IMR-90 (cell line): ENCODE measurements around the gene ATP8B3. TPM values are rescaled to one million over a fixed set of nuclear protein-coding genes. Genes with fewer than 3 reads are reported as not detected.

ENCODE experiments used
- ATAC-seq: fragments of 200-7000 bp; cut with Tn5 transposase; 2 replicates; pipeline ENCODE4 v1.9.1; 2020; ENCODE audit warnings: low read depth, mild to moderate bottlenecking, moderate library complexity
- BruUV-seq: library from RNA; stranded (reverse); fragments of 400-500 nt; replicated peaks from 2 replicates; lab custom pipeline; 2021; lab: Mats Ljungman, UMichigan
- CTCF ChIA-PET: fragments of 300-600 bp; formaldehyde crosslinking; extraction: SDS; loops from one replicate; lab custom pipeline; 2021; ENCODE audit warnings: antibody characterized with exemption; lab: Yijun Ruan, JAX
- POLR2A ChIA-PET: fragments of 300-600 bp; sonication (Branson Sonifier 250); formaldehyde crosslinking; loops from one replicate; lab custom pipeline; 2022; ENCODE audit warnings: antibody characterized with exemption; ENCODE audit not compliant: unreplicated experiment; lab: Charles Lee
- DNase-seq: peaks from one replicate; pipeline ENCODE4 v3.0.0; 2013
- H2AFZ ChIP-seq: replicated peaks from 2 replicates; pipeline ENCODE3; 2013; ENCODE audit warnings: low read length, mild to moderate bottlenecking; ENCODE audit not compliant: poor library complexity
- H2AK5ac ChIP-seq: 2 replicates; pipeline ENCODE4 v1.6.1; 2013; ENCODE audit warnings: low read depth, low read length, inconsistent platforms
- H2AK9ac ChIP-seq: replicated peaks from 2 replicates; pipeline ENCODE3; 2013; ENCODE audit warnings: mild to moderate bottlenecking, low read depth, low read length, moderate library complexity; ENCODE audit not compliant: poor library complexity
- H2BK120ac ChIP-seq: 2 replicates; pipeline ENCODE4 v1.6.1; 2013; ENCODE audit warnings: low read depth, low read length, inconsistent platforms
- H2BK15ac ChIP-seq: 3 replicates; pipeline ENCODE4 v1.6.1; 2013; ENCODE audit warnings: low read depth, low read length, inconsistent platforms
- H2BK20ac ChIP-seq: 2 replicates; pipeline ENCODE4 v1.6.1; 2013; ENCODE audit warnings: low read depth, mild to moderate bottlenecking, inconsistent platforms, low read length, moderate library complexity
- H2BK5ac ChIP-seq: 2 replicates; pipeline ENCODE4 v1.6.1; 2013; ENCODE audit warnings: mild to moderate bottlenecking, low read depth, low read length, inconsistent platforms; ENCODE audit not compliant: poor library complexity, severe bottlenecking
- H3K14ac ChIP-seq: replicated peaks from 2 replicates; pipeline ENCODE4 v1.6.1; 2013; ENCODE audit warnings: low read depth, low read length, inconsistent platforms
- H3K18ac ChIP-seq: 2 replicates; pipeline ENCODE4 v1.6.1; 2013; ENCODE audit warnings: low read depth, low read length, control low read depth
- H3K23ac ChIP-seq: 2 replicates; pipeline ENCODE4 v1.6.1; 2013; ENCODE audit warnings: low read depth, low read length, inconsistent platforms
- H3K27ac ChIP-seq: 2 replicates; pipeline ENCODE4 v1.5.1; 2013; ENCODE audit warnings: mild to moderate bottlenecking, control low read depth, low read length; ENCODE audit not compliant: insufficient read depth
- H3K27me3 ChIP-seq: 2 replicates; pipeline ENCODE4 v1.6.1; 2013; ENCODE audit warnings: low read length; ENCODE audit not compliant: control insufficient read depth, insufficient read depth
- H3K36me3 ChIP-seq: 2 replicates; pipeline ENCODE4 v1.6.1; 2013; ENCODE audit warnings: low read length, mixed read lengths; ENCODE audit not compliant: control insufficient read depth, insufficient read depth
- H3K4ac ChIP-seq: 2 replicates; pipeline ENCODE4 v1.6.1; 2013; ENCODE audit warnings: low read depth, low read length, inconsistent platforms
- H3K4me1 ChIP-seq: 2 replicates; pipeline ENCODE4 v1.6.1; 2013; ENCODE audit warnings: low read length, mixed read lengths; ENCODE audit not compliant: control insufficient read depth, insufficient read depth
- H3K4me2 ChIP-seq: 2 replicates; pipeline ENCODE4 v1.6.1; 2013; ENCODE audit warnings: low read depth, mild to moderate bottlenecking, control low read depth, low read length, moderate library complexity
- H3K4me3 ChIP-seq: 2 replicates; pipeline ENCODE4 v1.5.1; 2013; ENCODE audit warnings: low read depth, mild to moderate bottlenecking, control low read depth, low read length, moderate library complexity; ENCODE audit not compliant: insufficient read depth
- H3K56ac ChIP-seq: 2 replicates; pipeline ENCODE4 v1.6.1; 2013; ENCODE audit warnings: low read length, inconsistent platforms; ENCODE audit not compliant: insufficient read depth; ENCODE audit errors: extremely low read depth
- H3K79me1 ChIP-seq, 2 experiments: 2 replicates each; pipeline ENCODE4 v1.6.1; 2013; ENCODE audit warnings: low read length in 2 of 2, inconsistent platforms in 1 of 2, low read depth in 1 of 2
- H3K9ac ChIP-seq: 2 replicates; pipeline ENCODE4 v1.6.1; 2013; ENCODE audit warnings: low read depth, low read length, control low read depth
- H3K9me1 ChIP-seq: 2 replicates; pipeline ENCODE4 v1.6.1; 2013; ENCODE audit warnings: low read length, inconsistent platforms; ENCODE audit not compliant: insufficient read depth
- H3K9me3 ChIP-seq: 2 replicates; pipeline ENCODE4 v1.6.1; 2013; ENCODE audit warnings: low read length; ENCODE audit not compliant: control insufficient read depth, insufficient read depth
- H4K20me1 ChIP-seq: 2 replicates; pipeline ENCODE4 v1.6.1; 2013; ENCODE audit warnings: low read length, inconsistent platforms; ENCODE audit not compliant: insufficient read depth
- H4K5ac ChIP-seq: 2 replicates; pipeline ENCODE4 v1.6.1; 2013; ENCODE audit warnings: mild to moderate bottlenecking, low read depth, low read length, control low read depth
- H4K8ac ChIP-seq, 2 experiments: 2 replicates each; pipeline ENCODE4 v1.6.1; 2013; ENCODE audit warnings: low read depth in 2 of 2, low read length in 2 of 2, control low read depth in 1 of 2, inconsistent platforms in 1 of 2
- H4K91ac ChIP-seq: 2 replicates; pipeline ENCODE4 v1.6.1; 2013; ENCODE audit warnings: low read depth, low read length, inconsistent platforms; ENCODE audit not compliant: insufficient read depth
- MAZ ChIP-seq: IDR thresholded peaks from 2 replicates; pipeline ENCODE4 v1.6.1; 2012; ENCODE audit warnings: low read depth, mild to moderate bottlenecking, low read length, improper control_type of control experiment, moderate library complexity, borderline replicate concordance
- RFX5 ChIP-seq: IDR thresholded peaks from 2 replicates; pipeline ENCODE4 v1.8.0; 2012; ENCODE audit warnings: low read depth, mild to moderate bottlenecking, low read length, moderate library complexity
- SMC3 ChIP-seq: fragments of 150-350 bp; IDR thresholded peaks from 2 replicates; pipeline ENCODE4 v1.6.1; 2016; ENCODE audit warnings: low read depth, mild to moderate bottlenecking, antibody characterized with exemption, low read length, moderate library complexity
- WGBS, 2 experiments: methylation state at CpG; one replicate each; pipeline versions ENCODE4 v1.1.5 to v1.1.7; 2013; ENCODE audit warnings: missing lambda C conversion rate in 2 of 2; ENCODE audit not compliant: insufficient read length in 1 of 2; ENCODE audit errors: extremely low coverage in 2 of 2; 5-methylcytosine and 5-hydroxymethylcytosine counted together
- dilution Hi-C: fragments of 300-500 bp; cut with HindIII; formaldehyde crosslinking; loops from one replicate; pipeline ENCODE4 v1.14.3; 2018; ENCODE audit warnings: low sequenced_read_pairs; ENCODE audit not compliant: unreplicated experiment
- in situ Hi-C: fragments of 300-500 bp; cut with MboI; formaldehyde crosslinking; loops from 3 replicates; pipeline ENCODE4 v1.14.3; 2019; ENCODE audit warnings: low sequenced_read_pairs, inconsistent platforms, mixed read lengths
- intact Hi-C: fragments of 100-400 bp; cut with micrococcal nuclease; formaldehyde crosslinking; loops from 2 replicates; pipeline ENCODE4 v1.10.0; 2022
- polyA plus RNA-seq, 3 experiments: library from polyadenylated mRNA; depleted of rRNA; stranded (reverse); fragments of >200 nt; gene quantifications; 2 replicates each; pipeline ENCODE4 v1.2.3, GENCODE V29; 2012; ENCODE audit warnings: low replicate concordance in 1 of 3
- total RNA-seq: library from RNA; depleted of rRNA; stranded (reverse); fragments of >200 nt; gene quantifications from 2 replicates; pipeline ENCODE4 v1.2.3, GENCODE V29; 2012
- TF ChIP-seq, protein P1 (sequence below): fragments of 150-350 bp; IDR thresholded peaks from 2 replicates; pipeline ENCODE4 v1.6.1; 2017; ENCODE audit warnings: mild to moderate bottlenecking, antibody characterized with exemption, low read length, low read depth
- TF ChIP-seq, protein P2 (sequence below): fragments of 150-350 bp; IDR thresholded peaks from 2 replicates; pipeline ENCODE4 v1.6.1; 2016; ENCODE audit warnings: low read depth, mild to moderate bottlenecking, low read length, moderate library complexity, borderline replicate concordance

The ATP8B3 gene
- total and polyA plus RNA-seq, 2 of the 4 experiments (the other 2 are of a cell fraction) = 1.6 to 8.1 TPM

DNA sequence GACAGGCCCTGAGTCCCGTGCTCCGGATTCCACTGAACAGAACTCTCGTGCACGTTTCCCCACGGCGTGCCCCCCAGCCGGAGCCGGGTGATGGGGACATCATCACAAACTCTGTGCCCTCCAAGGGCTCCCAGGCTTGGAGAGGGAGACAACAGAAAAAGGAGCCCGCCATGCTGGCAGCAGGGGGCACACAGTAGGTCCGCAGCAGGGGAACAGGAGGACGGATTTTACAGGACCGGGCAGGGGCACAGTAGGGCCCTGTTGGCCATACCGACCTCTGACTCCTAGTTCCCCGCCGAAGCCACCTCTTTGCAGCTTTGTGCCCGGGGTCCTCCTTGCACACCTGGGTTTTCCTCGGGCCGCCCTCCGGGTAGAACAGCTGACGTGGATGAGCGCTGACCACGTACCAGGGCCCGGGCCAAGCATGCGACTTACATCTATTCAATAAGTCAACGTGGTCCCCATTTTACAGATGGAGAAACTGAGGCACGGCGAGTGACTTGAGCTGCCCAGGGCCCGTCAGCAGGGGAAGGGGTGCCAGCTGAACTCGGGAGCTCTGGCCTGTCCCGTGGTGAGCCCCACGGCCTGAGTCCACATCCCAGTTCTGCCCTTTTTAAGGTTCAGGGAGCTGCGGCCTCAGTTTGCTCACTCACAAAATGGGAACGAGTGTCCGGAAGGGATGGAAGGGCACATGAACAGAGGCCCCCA lies 68.9 kb downstream of the ATP8B3 start:
- no peak overlapping the region for H2AK9ac ChIP-seq
- no peak overlapping the region for H2AK5ac ChIP-seq
- no peak overlapping the region for H2BK120ac ChIP-seq
- BruUV-seq = no TSS peak
- H4K91ac ChIP-seq = no peak overlapping the region
- no peak overlapping the region for H3K4me2 ChIP-seq
- peaks cover 6% of the 10 kb centered on the region for H4K20me1 ChIP-seq
- no peak overlapping the region for H2AFZ ChIP-seq
- H4K8ac ChIP-seq = no peak overlapping the region
- no peaks in the 10 kb centered on the region for H3K79me1 ChIP-seq
- H3K36me3 ChIP-seq = no peaks in the 10 kb centered on the region
- H3K9me1 ChIP-seq = peaks cover 6% of the 10 kb centered on the region
- H4K5ac ChIP-seq = no peak overlapping the region
- peaks cover 10% of the 10 kb centered on the region for H3K4me1 ChIP-seq
- no peak overlapping the region for H3K4me3 ChIP-seq
- no peak for DNase-seq
- no peak overlapping the region for H2BK5ac ChIP-seq
- peaks cover 32% of the 10 kb centered on the region for H3K27me3 ChIP-seq
- no peak overlapping the region for H3K9ac ChIP-seq
- H3K14ac ChIP-seq = no peak overlapping the region
- in situ Hi-C loops (no loop called here), dilution Hi-C loops (no loop called here), intact Hi-C loops (no loop called here)
- H2BK20ac ChIP-seq = no peak overlapping the region
- H3K56ac ChIP-seq = no peak overlapping the region
- TF ChIP-seq SMC3 (no peak), MAZ (no peak), RFX5 (no peak)
- TF ChIP-seq, protein P1, sequence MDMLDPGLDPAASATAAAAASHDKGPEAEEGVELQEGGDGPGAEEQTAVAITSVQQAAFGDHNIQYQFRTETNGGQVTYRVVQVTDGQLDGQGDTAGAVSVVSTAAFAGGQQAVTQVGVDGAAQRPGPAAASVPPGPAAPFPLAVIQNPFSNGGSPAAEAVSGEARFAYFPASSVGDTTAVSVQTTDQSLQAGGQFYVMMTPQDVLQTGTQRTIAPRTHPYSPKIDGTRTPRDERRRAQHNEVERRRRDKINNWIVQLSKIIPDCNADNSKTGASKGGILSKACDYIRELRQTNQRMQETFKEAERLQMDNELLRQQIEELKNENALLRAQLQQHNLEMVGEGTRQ = no peak
- TF ChIP-seq, protein P2, sequence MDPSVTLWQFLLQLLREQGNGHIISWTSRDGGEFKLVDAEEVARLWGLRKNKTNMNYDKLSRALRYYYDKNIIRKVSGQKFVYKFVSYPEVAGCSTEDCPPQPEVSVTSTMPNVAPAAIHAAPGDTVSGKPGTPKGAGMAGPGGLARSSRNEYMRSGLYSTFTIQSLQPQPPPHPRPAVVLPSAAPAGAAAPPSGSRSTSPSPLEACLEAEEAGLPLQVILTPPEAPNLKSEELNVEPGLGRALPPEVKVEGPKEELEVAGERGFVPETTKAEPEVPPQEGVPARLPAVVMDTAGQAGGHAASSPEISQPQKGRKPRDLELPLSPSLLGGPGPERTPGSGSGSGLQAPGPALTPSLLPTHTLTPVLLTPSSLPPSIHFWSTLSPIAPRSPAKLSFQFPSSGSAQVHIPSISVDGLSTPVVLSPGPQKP = no peak
- 76% methylated on average over 20 of the region's 34 CpGs; no CpG with 5 or more reads in 1 of the 2 experiments for WGBS, 2 experiments
- no peak overlapping the region for H3K27ac ChIP-seq
- ChIA-PET POLR2A (no interaction called here), CTCF (no interaction called here)
- H3K18ac ChIP-seq = no peak overlapping the region
- H3K23ac ChIP-seq = no peak overlapping the region
- no peak overlapping the region for H2BK15ac ChIP-seq
- peaks cover 9% of the 10 kb centered on the region for H3K9me3 ChIP-seq
- ATAC-seq = no peak
- H3K4ac ChIP-seq = no peak overlapping the region
